NCI-H1417 (cell line): ENCODE results near the gene PNMA8B.

ENCODE experiments used
- DNase-seq, 3 experiments: peaks; one replicate each; lab custom pipeline; 2025; lab: John Stamatoyannopoulos, UW

PNMA8B gene

DNA sequence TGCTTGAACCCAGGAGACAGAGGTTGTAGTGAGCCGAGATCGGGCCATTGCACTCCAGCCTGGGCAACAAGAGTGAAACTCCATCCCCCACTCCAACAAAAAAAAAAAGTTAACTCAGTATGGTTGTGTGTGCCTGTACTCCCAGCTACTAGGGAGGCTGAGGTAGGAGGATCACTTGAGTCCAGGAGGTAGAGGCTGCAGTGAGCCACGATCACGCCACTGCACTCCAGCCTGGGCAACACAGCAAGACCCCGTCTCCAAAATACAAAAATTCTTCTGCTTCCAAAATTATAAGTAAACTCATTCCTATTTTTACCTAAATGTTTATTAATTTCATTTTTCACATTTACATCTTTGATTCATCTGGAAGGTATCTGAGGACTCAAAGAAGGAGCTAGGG lies 38.7 kb downstream of the PNMA8B start:
- no peak for DNase-seq

DNA sequence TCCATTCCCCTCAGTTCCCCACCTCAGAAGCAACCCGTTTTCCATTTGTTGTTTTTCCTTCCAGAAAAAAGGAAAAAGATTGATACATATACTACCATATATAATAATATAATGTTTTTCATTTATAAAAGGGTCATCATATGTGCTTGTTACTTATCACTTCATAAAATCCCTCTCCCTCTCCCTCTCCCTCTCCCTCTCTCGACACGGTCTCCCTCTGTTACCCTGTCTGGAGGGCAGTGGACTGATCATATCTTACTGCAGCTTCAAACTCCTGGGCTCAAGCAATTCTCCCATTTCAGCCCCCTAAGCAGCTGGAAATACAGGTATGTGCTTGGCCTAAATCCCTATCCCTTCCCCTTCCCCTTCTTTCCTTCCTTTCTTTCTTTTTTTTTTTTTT lies 41.4 kb downstream of the PNMA8B start:
- DNase-seq: no peak

DNA sequence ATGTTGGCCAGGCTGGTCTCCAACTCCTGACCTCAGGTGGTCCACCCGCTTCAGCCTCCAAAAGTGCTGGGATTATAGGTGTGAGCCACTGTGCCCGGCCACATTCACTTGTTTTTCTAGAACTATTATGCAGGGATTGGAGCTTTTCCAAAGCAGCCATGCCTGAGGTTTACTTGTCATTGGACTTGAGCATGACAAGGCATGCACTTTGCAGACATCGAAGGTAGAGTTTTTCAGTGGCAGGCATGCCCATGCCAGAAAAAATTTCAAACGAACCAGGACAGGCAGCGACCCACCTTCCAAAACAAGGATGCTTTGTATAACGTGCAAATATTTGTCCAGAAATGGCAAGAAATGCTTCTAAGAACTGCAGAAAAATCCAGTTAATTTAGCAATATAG lies 42.0 kb downstream of the PNMA8B start:
- no peak for DNase-seq

DNA sequence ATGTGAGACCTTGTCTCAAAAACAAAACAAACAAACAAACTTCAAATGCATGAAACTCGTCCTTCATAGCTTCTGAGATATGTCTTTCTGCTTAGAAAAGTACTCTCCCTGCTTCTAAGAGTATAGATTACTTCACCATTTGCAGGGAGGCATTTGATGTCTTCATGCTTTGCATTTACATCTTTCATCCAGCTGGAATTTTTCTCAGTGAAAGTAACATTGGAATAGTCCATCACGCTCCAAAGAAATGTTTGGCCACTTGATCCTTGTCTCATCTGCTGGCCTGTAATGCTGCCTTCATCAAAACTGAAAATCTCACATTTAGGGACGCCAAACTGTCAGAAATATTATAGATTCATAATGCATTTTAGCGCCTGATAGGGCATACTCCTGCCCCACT lies 43.5 kb downstream of the PNMA8B start:
- DNase-seq: no peak

DNA sequence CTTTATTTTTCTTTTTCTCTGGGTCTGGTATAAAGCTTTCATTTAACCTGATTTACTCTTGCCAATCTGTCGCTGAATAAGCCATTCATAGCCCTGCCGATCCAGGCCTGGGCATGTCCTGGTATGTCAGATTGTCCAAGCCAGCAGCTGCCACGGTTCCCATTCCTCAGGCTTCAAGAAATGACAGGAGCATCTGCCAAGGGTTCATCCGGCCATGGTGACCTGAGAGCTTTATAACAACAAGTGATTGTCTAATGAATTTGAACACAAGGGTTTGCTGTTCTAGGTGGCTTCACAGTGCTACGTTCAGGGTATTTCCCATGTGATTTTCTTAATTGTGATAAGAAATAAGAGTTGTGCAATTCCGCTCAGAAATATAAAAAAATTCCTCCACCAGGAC lies 44.3 kb downstream of the PNMA8B start:
- no peak for DNase-seq

DNA sequence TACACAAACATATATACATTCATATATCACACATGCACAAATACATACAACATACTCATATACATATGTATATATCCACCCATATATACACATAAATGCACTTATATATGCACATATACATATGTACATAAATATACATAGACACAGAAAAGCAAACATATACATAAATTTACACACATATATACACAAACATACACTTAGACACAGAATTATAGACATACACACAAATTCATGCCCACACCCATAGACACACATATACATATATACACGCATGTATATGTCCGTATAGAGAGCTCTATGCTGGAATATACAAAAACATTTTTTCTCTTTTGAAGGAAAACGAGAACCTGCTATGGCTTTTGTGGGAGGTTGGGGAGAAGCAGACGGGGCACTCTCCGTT lies 44.9 kb downstream of the PNMA8B start:
- DNase-seq: no peak

DNA sequence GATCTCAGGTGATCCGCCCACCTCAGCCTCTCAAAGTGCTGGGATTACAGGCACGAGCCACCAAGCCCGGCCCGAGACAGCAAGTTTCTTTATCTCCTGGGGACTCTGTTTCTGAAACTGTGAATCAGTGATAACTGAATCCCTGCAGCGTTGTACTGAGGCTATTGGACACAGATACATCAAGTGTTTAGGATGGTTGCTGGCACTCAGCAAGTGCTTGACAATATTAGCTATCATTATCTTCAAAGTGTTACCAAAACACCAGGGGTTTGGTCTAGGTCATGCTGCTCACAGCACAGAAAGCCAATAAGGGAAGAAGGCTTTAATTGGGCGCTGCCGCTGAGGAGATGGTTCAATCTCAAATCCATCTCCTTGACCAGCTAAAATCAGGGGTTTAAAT lies 46.4 kb downstream of the PNMA8B start:
- DNase-seq: peak in 1 of 3 experiments; percentile 40

DNA sequence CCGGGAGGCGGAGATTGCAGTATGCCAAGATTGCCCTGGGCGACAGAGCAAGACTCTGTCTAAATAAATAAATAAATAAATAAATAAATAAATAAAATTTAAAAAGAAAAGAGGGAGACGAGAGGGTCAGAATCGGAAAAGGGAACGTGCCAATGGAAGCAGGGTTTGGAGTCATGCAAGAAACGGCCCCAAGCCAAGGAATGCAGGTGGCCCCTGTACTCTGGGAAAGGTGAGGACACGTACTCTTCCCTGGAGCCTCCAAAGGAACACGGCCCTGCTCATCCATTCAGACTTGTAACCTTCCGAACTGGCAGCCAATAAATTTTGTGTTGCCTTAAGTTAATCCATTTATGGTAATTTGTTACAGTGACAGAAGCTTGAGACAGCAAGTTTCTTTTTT lies 47.1 kb downstream of the PNMA8B start:
- no peak for DNase-seq

DNA sequence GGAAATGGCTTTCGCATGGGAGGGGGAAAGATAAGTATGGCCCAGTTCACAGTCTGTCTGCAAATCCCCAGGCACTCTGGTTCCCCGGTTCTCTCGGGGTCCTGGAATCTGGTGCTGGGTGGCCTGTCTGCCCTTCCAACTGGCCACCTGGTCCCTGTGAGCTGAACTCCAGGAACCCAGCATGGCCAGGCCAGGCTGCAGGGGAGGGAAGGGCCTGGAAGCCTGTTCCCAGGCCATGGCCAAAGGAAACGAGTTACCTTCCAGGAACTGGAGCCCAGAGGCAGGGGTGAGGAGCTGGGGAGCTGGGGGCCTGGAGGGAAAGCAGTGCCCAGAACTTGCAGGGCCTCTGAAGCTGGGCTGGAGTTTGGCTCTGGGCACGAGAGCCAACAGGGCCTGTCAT lies 47.8 kb downstream of the PNMA8B start:
- no peak for DNase-seq

DNA sequence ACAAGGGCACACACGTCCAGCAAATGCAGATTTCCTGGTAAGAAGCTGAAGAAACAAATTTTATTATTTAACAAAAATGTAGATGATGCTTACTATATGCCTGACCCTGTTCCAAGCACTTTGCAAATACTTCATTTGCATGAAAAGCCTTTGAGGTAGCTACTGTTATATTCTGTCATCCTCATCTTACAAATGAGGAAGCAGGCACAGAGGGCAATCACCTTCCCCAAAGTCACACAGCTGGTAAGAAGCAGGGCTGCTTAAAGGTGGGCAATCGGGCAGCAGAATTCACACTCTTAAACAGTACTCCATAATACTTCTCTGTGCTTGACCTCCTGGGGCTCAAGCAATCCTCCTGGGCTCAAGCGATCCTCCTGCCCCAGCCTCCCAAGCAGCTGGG lies 48.7 kb downstream of the PNMA8B start:
- no peak for DNase-seq

DNA sequence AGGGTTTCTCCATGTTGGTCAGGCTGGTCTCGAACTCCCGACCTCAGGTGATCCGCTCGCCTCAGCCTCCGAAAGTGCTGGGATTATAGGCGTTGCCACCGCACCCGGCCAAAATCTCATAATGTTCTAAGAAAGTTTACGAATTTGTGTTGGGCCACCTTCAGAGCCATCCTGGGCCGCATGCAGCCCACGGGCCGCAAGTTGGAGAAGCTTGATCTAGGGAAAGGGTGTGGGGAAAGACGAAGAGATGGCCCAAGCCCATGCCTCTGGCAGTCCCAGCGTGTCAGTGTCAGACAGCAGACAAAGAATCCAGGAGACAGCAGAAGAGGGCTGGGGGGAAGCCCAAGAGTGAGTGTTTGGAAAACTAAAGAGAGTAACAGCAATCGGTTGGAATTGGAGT lies 49.6 kb downstream of the PNMA8B start:
- no peak for DNase-seq

DNA sequence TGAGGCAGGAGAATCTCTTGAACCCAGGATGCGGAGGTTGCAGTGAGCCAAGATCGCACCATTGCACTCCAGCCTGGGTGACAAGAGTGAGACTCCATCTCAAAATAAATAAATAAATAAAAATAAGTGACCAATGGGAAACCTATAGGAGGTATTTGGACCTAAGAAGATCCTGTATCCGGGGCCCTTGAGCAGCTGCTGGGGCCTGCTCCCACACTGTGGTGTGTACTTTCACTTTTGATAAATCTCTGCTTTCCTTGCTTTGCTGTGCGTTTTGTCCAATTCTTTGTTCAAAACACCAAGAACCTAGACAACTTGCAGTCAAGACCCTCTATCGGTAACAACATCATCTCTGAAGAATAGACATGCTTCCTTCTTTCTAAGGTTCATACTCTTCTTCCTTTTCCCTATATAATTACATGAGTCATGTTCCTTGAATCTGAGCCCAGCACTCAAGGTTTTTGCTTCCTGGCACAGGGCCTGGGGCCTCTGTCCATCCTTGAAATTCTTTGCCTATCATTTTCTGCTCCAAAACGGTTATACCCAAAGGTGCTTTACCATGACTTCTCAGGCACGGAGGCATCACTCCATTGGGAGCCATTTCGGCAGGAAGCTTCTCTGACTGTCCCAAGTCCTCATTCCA lies 52.7 kb downstream of the PNMA8B start:
- DNase-seq: no peak

DNA sequence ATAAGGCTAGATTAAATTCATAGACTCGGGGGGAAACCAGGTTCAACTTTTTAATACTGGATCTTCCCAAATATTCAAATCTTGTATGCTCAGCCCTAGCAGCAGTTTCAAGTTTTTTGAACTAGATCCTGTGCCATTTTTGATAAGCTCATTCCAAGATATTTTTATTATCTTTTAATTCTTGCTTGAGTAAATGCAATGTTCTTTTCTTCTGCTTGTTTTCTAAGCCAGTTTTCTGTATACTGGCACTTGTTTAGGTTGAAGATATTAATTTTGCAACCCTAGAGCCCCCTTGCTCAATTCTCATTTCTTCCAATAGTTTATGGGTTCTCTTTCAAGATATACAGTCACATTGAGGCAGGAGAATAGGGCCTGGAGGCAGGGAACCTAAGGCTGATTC lies 53.8 kb downstream of the PNMA8B start:
- DNase-seq: no peak
